ENCODE results near the gene IGSF23. TPM values are rescaled to one million over a fixed set of nuclear protein-coding genes. Genes with fewer than 3 reads are reported as not detected.

IGSF23 gene
- total and polyA plus RNA-seq, 9 donors, result not detected

DNA sequence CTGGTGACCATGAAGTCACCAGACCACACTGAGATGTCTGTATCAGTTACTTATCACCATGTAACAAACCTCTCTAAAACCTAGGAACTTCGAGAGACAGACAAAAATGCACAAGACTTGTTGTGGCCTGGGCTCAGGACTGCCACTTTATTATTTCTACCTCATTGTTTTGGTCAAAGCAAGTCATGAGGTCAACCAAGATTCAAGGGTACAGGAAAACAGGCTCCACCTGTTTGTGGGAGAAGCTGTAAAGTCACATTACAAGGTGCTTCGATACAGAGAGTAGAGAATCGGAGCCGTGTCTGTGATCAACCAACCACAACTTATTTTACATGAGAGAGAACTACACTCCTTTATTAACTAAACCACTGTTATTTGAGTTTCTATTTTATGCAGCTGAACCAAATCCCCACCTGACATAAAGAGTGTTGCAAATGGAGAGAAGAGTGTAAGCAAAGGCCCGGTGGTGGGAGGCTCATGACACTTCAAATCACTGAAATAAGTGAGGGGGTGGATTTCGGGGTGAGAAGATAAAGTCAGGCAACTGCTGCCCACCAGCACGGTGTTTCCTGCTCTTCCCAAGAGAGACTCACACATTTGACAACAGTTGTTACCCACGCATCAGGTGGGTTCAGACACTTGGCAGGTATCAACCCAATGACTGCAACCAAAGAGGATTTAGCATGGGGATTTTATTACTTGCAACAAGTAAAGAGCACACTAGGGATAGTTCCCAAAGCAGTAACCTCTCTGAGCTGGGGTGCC is 39.0 kb upstream of the IGSF23 start:
- WGBS (ENCODE audit: insufficient coverage), result 72% methylated on average over 2 of the region's 8 CpGs
- peaks cover 4% of the 10 kb centered on the region for H3K27me3 ChIP-seq (ENCODE audit: control insufficient read depth, insufficient read depth, low read length)

DNA sequence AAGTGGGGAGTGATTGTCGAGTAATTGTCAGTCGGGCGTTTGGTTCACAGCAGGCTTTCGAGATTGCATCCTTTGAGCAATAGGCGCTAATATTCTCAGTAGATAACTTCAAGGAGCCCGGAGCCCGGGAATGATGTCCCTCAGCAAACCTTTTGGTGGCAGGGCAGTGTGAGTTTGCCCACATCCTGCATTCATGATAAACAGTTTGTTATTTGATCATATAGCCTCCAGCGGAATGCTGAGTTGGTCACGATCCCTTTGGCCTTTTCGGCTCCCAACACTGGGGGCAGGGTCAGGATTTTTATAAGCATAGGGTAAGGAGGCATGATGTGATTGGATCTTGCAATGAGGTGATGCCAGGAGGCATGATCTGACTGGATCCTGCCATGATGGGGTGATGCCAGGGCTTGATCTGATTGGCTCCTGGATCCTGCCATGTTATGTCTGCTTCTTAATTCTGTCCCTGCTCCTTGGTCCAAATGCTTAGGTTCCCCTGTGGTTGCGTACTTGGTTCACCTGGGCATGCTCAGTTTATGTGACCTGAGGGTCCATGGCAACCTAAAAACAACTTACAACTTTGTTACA is 38.2 kb upstream of the IGSF23 start:
- H3K36me3 ChIP-seq (ENCODE audit: control insufficient read depth, insufficient read depth, low read length), result no peaks in the 10 kb centered on the region
- no peaks in the 10 kb centered on the region for H3K4me1 ChIP-seq (ENCODE audit: control insufficient read depth, insufficient read depth, low read length)
- no peak for DNase-seq
- no peak overlapping the region for H3K27ac ChIP-seq (ENCODE audit: low read length)
- H3K27me3 ChIP-seq (ENCODE audit: control insufficient read depth, insufficient read depth, low read length), result peaks cover 3% of the 10 kb centered on the region
- 86% methylated on average over 8 of the region's 11 CpGs for WGBS (ENCODE audit: insufficient coverage)
- H3K4me3 ChIP-seq (ENCODE audit: low read length), result no peak overlapping the region
- no peaks in the 10 kb centered on the region for H3K9me3 ChIP-seq (replicated peaks; ENCODE audit: control insufficient read depth, low read depth, low read length)

More for the DNA sequence above, 39.0 kb upstream of the IGSF23 start:
- no peak overlapping the region for H3K4me3 ChIP-seq (ENCODE audit: low read length)
- no peaks in the 10 kb centered on the region for H3K36me3 ChIP-seq (ENCODE audit: control insufficient read depth, insufficient read depth, low read length)
- no peaks in the 10 kb centered on the region for H3K4me1 ChIP-seq (ENCODE audit: control insufficient read depth, insufficient read depth, low read length)
- H3K9me3 ChIP-seq (replicated peaks; ENCODE audit: control insufficient read depth, low read depth, low read length), result no peaks in the 10 kb centered on the region
- H3K27ac ChIP-seq (ENCODE audit: low read length), result no peak overlapping the region
- no peak for DNase-seq

DNA sequence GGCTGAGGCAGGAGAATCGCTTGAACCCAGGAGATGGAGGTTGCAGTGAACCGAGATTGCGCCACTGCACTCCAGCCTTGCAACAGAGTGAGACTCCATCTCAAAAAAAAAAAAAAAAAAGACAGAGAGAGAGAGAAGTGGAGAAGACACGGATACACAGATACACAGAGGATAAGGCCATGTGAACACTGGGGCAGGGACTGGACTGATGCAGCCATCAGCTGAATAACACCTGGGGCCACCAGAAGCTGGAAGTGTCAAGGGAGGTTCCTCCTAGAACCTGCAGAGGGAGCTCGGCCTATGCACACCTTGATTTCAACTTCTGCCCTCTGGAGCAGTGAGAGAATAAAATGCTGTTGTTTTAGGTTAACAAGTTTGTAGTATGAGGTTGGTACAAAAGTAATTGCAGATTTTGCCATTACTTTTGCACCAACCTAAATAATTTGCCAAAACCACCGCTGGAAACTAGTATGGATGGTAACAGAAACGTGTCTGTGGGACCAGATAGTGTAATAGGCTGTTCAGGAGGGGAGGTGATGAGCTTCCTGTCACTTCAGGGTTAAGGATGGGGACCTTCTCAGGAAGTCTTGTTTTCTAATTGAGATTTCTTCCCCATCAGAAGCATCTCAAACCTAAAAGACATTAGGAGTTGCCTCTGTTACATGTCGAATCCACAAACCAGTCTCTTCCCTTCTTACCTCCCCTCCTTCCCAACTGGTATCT is 36.4 kb upstream of the IGSF23 start:
- 80% methylated on average over 2 of the region's 8 CpGs for WGBS (ENCODE audit: insufficient coverage)
- peak; percentile 9 for DNase-seq
- Histone ChIP-seq H3K27ac (ENCODE audit: low read length) (no peak overlapping the region), H3K4me1 (ENCODE audit: control insufficient read depth, insufficient read depth, low read length) (no peaks in the 10 kb centered on the region), H3K36me3 (ENCODE audit: control insufficient read depth, insufficient read depth, low read length) (no peaks in the 10 kb centered on the region), H3K4me3 (ENCODE audit: low read length) (no peak overlapping the region), H3K27me3 (ENCODE audit: control insufficient read depth, insufficient read depth, low read length) (peaks cover 2% of the 10 kb centered on the region), H3K9me3 (replicated peaks; ENCODE audit: control insufficient read depth, low read depth, low read length) (no peaks in the 10 kb centered on the region)

DNA sequence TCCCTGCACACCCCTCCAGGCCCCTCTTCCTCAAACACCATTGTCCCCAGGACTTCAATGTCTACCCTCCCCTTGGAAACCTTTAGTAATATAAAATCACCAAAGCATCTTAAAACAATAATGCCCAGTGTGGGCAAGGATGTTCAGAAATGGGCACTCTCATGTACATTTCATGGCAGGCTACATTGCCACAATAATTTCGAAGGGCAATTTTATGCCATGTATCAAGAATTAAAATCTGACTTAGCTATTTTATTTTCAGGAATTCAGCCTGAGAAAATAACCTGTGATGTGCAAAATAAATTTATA is 35.8 kb upstream of the IGSF23 start:
- no peak for DNase-seq
- H3K4me1 ChIP-seq (ENCODE audit: control insufficient read depth, insufficient read depth, low read length), result no peaks in the 10 kb centered on the region
- WGBS (ENCODE audit: insufficient coverage), result no CpG with 5 or more reads among the region's 1 CpG
- H3K4me3 ChIP-seq (ENCODE audit: low read length), result no peak overlapping the region
- H3K27ac ChIP-seq (ENCODE audit: low read length), result no peak overlapping the region
- H3K9me3 ChIP-seq (replicated peaks; ENCODE audit: control insufficient read depth, low read depth, low read length), result no peaks in the 10 kb centered on the region
- H3K36me3 ChIP-seq (ENCODE audit: control insufficient read depth, insufficient read depth, low read length), result no peaks in the 10 kb centered on the region
- H3K27me3 ChIP-seq (ENCODE audit: control insufficient read depth, insufficient read depth, low read length), result peaks cover 2% of the 10 kb centered on the region

DNA sequence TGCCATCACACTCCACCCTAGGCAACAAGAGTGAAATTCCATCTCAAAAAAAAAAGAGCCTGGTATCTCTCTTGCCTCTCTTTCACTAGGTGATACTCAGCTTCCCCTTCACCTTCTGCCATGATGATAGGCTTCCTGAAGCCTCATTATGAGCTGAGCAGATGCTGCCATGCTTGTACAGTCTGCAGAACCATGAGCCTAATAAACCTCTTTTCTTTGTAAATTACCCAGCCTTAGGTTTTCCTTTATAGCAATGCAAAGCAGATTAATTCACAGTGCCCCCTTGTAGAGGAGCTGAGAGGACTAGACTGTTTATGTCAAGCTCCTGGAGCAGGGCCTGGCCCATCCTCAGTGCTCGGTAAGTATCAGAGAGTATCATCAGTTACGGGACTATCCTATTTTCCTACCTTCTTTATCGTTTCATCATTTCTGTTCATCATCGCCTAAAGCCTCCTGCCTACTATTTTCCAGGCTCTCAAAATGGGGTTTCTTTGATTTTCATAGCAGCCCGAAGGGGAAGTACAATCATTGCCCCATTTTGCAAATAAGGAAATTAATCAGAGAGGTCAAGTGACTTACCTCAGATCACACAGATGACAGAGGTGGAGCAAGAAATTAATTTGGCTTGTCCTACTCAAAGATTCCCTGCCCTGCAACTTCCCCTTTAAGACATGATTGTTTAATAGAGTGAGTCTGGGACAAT is 33.5 kb upstream of the IGSF23 start:
- H3K4me3 ChIP-seq (ENCODE audit: low read length), result no peak overlapping the region
- DNase-seq, result no peak
- H3K9me3 ChIP-seq (replicated peaks; ENCODE audit: control insufficient read depth, low read depth, low read length), result no peaks in the 10 kb centered on the region
- no peak overlapping the region for H3K27ac ChIP-seq (ENCODE audit: low read length)
- H3K4me1 ChIP-seq (ENCODE audit: control insufficient read depth, insufficient read depth, low read length), result no peaks in the 10 kb centered on the region
- no CpG with 5 or more reads among the region's 5 CpGs for WGBS (ENCODE audit: insufficient coverage)
- peaks cover 2% of the 10 kb centered on the region for H3K27me3 ChIP-seq (ENCODE audit: control insufficient read depth, insufficient read depth, low read length)
- H3K36me3 ChIP-seq (ENCODE audit: control insufficient read depth, insufficient read depth, low read length), result no peaks in the 10 kb centered on the region

DNA sequence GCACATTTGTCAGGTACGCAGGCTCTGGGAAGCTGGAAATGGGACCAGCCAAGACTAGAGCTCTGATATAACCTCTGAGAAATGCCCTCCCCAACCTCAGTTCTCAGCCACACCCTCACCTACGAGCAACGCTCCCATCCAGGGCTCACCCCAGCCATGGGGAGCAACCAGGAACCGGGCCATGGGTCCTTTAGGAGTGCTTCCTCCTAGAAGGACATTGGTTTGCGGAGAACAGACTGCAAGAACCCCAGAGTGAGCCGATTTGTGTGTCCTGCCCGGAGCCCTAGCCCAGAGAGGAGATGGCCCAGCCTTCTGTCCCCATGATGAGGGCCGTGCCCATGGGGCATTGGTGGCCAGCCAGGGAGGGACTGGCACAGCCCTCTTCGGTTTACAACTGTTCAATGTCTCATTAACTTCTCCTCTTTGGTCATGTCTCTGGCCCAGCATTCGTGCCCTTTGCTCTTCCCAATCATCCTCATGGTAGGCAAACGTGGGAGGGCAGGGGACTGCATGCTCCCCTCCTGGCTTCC is 32.9 kb upstream of the IGSF23 start:
- Histone ChIP-seq H3K9me3 (replicated peaks; ENCODE audit: control insufficient read depth, low read depth, low read length) (no peaks in the 10 kb centered on the region), H3K27me3 (ENCODE audit: control insufficient read depth, insufficient read depth, low read length) (peaks cover 2% of the 10 kb centered on the region), H3K4me3 (ENCODE audit: low read length) (no peak overlapping the region), H3K4me1 (ENCODE audit: control insufficient read depth, insufficient read depth, low read length) (no peaks in the 10 kb centered on the region), H3K27ac (ENCODE audit: low read length) (no peak overlapping the region), H3K36me3 (ENCODE audit: control insufficient read depth, insufficient read depth, low read length) (no peaks in the 10 kb centered on the region)
- 83% methylated on average over 8 of the region's 11 CpGs for WGBS (ENCODE audit: insufficient coverage)
- DNase-seq, result no peak

DNA sequence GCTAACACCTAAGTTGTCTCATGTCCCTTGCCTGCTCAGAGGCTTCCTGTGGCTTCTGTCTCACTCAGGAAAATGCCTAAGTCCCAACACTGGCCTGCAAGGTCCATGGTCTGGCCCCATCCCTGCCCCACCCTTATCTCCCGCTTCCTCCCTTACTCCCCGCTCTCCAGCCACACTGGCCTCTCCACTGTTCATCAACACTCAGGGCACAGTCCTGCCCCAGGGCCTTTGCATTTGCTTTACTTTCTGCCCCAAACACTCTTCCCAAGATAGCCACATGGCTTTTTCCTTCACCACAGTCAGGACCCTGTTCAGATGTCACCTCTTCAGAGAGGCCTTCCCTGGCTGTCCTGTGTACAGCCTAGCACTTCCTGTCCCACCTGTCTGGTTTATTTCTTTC is 32.1 kb upstream of the IGSF23 start:
- Histone ChIP-seq H3K9me3 (replicated peaks; ENCODE audit: control insufficient read depth, low read depth, low read length) (no peaks in the 10 kb centered on the region), H3K4me3 (ENCODE audit: low read length) (no peak overlapping the region), H3K36me3 (ENCODE audit: control insufficient read depth, insufficient read depth, low read length) (no peaks in the 10 kb centered on the region), H3K27ac (ENCODE audit: low read length) (no peak overlapping the region), H3K27me3 (ENCODE audit: control insufficient read depth, insufficient read depth, low read length) (peaks cover 2% of the 10 kb centered on the region), H3K4me1 (ENCODE audit: control insufficient read depth, insufficient read depth, low read length) (no peaks in the 10 kb centered on the region)
- 100% methylated on average over 2 of the region's 2 CpGs for WGBS (ENCODE audit: insufficient coverage)
- no peak for DNase-seq

DNA sequence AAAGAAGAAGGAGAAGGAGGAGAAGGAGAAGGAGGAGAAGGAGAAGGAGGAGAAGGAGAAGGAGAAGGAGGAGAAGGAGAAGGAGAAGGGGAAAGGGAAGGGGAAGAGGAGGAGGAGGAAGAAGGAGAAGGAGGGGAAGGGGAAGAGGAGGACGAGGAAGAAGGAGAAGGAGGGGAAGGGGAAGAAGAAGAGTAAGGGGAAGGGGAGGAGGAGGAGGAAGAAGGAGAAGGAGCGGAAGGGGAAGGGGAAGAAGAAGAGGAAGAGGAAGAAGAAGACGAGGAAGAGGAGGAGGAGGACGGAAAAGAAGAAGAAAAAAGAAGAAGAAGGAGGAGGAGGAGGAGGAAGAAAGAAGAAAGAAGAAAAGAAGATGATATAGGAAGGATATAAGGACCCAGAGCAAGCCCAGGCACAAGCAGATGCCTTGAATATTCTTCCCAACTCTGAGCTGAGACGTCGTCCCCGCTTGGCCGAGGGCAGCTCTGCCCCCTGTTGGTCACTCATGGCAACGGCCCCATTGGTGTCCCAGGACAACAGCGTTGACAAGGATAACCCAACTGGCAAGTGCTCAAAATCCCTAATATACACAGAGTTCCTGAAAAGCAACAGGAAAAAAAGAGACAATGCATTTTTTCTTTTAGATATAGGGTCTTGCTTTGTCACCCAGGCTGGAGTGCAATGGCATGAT is 30.6 kb upstream of the IGSF23 start:
- Histone ChIP-seq H3K4me3 (ENCODE audit: low read length) (no peak overlapping the region), H3K27me3 (ENCODE audit: control insufficient read depth, insufficient read depth, low read length) (peaks cover 2% of the 10 kb centered on the region), H3K27ac (ENCODE audit: low read length) (no peak overlapping the region), H3K4me1 (ENCODE audit: control insufficient read depth, insufficient read depth, low read length) (no peaks in the 10 kb centered on the region), H3K9me3 (replicated peaks; ENCODE audit: control insufficient read depth, low read depth, low read length) (no peaks in the 10 kb centered on the region), H3K36me3 (ENCODE audit: control insufficient read depth, insufficient read depth, low read length) (no peaks in the 10 kb centered on the region)
- 23% methylated on average over 9 of the region's 10 CpGs for WGBS (ENCODE audit: insufficient coverage)
- DNase-seq, result no peak

DNA sequence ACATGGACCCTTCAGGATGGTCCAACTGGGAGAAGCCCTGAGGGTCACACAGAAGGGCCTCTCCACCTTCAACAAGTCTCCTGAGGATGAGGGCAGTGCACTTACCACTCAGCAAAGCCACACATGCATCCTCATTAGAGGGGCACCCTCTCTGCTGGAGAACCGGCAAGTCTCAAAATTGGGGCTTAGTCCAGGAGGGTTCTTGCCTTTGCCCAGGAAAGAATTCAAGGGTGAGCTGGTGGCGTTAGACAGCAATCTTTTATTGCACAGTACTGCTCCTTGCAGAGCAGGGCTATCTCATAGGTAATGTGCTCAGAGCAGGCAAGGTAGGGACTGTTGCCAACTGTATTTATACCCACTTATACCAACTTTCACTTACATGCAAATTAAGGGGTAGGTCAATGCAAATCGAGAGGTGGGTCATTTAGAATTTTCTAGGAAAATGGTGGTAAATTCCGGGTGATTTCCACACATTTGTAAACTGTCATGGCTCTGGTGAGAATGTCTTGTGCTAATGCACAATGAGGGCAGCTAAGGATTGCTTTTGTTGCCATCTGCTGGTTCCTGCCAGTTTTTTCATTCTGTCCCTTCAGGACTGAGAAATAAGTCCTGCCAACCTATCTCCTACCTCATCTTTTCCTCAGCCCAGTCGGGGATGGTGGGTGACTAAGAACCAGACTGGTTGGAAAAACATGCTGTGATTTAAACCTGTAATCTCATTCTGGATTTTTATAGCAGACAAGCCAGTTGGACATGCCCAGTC is 27.8 kb upstream of the IGSF23 start:
- Histone ChIP-seq H3K27ac (ENCODE audit: low read length) (no peak overlapping the region), H3K4me1 (ENCODE audit: control insufficient read depth, insufficient read depth, low read length) (no peaks in the 10 kb centered on the region), H3K36me3 (ENCODE audit: control insufficient read depth, insufficient read depth, low read length) (no peaks in the 10 kb centered on the region), H3K27me3 (ENCODE audit: control insufficient read depth, insufficient read depth, low read length) (peaks cover 2% of the 10 kb centered on the region), H3K9me3 (replicated peaks; ENCODE audit: control insufficient read depth, low read depth, low read length) (no peaks in the 10 kb centered on the region), H3K4me3 (ENCODE audit: low read length) (no peak overlapping the region)
- no peak for DNase-seq
- WGBS (ENCODE audit: insufficient coverage), result 93% methylated on average over 2 of the region's 5 CpGs
